Neural progenitor cell (in vitro differentiated cells): ENCODE data around the gene DAGLB.

ENCODE experiments used
- EZH2 ChIP-seq: fragments of 200-600 bp; sonication (generic); IDR thresholded peaks from 2 replicates; pipeline ENCODE4 v1.6.1; 2017; ENCODE audit warnings: antibody characterized with exemption, mild to moderate bottlenecking, moderate library complexity
- TF ChIP-seq, protein P1 (sequence below): fragments of 200-600 bp; sonication (generic); IDR thresholded peaks from 2 replicates; pipeline ENCODE4 v1.5.1; 2017; ENCODE audit warnings: antibody characterized with exemption, mild to moderate bottlenecking

DNA sequence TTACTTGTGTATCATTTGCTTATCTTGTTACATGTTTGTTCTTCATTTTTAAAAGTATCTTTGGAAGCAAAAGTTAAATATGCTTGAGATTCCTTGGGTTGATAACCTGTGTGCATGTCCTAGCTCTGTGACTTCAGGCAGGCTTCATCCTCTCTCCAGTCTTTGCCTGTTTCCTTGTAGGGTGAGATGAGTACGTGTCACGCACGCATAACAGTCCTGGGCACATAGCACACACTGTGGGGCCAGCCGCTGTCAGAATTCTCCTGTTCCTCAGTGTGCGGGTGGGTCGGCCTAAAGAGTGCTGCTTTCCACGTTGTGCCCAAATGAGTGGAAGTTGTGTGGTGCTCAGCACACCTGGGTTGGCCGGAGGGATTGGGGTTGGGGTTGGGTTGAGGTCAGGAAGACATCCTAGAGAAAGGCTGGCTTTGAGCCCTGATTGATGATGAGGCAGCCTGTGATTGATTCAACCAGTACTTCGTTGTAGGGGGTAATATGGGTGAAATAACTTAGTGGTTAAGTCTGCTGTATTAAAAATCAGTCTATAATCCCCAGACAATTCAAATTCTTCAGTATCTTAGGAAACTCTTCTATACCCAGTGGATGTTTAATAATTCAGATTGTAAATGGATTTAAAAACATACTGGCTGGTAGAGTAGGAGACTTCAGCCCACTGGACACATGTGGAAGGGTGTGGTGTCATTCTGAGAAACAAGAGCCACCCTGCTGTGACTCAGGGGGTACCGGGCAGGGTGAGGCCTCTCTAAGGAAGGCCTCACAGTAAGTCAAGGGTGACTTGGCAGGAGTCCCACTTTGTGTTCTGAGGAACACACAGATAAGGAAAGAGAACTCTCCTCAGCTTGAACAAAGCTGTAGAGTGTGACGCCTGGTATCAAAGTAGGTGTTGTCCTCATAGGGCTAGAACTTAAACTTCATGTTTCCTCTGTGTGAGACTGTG is 54.8 kb downstream of the DAGLB start:
- TF ChIP-seq, protein P1, sequence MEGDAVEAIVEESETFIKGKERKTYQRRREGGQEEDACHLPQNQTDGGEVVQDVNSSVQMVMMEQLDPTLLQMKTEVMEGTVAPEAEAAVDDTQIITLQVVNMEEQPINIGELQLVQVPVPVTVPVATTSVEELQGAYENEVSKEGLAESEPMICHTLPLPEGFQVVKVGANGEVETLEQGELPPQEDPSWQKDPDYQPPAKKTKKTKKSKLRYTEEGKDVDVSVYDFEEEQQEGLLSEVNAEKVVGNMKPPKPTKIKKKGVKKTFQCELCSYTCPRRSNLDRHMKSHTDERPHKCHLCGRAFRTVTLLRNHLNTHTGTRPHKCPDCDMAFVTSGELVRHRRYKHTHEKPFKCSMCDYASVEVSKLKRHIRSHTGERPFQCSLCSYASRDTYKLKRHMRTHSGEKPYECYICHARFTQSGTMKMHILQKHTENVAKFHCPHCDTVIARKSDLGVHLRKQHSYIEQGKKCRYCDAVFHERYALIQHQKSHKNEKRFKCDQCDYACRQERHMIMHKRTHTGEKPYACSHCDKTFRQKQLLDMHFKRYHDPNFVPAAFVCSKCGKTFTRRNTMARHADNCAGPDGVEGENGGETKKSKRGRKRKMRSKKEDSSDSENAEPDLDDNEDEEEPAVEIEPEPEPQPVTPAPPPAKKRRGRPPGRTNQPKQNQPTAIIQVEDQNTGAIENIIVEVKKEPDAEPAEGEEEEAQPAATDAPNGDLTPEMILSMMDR = no peak
- TF ChIP-seq EZH2 = no peak
